Activated T-cell treated with anti-CD3 and anti-CD28 coated beads for 1 hour (primary cell): ENCODE measurements around the gene PTPRD.

ENCODE experiments used
- DNase-seq: peaks from one replicate; pipeline ENCODE4 v3.0.0-alpha.2; 2020; ENCODE audit warnings: low read depth

The PTPRD gene

DNA sequence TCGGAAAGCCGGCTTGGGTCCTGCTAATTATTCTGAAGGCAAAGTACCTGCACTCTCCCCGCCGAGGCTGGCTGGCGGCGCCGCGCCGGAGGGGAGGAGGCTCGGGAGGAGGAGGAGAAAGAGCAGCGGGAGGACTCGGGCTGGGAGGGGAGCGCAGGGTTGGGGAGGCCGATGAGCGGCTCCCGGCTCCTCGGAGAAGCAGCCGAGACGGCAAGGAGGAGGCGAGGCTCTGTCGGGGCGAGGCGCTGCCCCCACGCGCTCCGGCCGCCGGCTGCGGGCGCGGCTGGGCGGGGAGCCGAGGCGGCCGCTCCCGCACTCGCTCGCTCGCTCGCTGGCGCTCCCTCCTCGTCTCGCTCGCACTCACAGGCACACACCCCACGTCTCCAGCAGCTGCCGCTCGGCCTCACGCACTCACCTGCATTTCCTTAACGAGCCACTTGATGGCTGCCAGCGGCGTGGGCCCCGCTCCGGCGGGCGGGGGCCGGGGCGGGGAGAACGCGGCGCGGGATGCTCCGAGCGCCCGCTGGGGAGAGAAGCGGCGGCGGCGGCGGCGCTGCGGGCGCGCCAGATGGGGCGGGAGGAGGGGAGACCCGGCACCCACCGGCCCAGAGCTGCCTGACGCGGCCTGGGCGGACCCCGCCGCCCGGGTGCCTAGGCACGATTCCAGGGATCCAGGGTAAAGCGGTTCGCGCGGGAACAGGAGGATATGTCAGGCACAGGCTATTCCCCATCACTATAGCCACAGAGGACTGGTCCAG, at the start of gene PTPRD:
Gene PTPRD, minus strand, starts transcription at position 362 of the 758 bp plus-strand sequence.
- DNase-seq, result no peak

DNA sequence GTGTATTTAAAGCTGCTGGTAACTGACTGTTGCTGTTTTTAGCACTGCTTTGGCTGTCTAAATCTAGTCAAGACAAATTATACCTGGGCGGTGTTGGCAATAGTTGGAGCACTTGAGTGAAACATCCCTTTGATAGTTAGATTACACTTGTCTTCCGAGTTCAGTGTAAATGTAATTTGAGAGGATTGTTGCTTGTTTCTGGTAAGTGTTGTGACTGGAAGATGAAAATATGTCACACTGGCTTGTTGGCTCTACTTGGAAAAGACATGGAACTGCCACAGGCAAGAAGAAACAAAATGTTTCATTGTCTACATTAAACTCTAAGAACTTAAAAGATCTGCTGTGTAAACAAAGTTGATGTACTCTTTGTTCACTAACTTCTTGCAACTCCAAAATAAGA, 49.2 kb upstream of the PTPRD start:
- no peak for DNase-seq

DNA sequence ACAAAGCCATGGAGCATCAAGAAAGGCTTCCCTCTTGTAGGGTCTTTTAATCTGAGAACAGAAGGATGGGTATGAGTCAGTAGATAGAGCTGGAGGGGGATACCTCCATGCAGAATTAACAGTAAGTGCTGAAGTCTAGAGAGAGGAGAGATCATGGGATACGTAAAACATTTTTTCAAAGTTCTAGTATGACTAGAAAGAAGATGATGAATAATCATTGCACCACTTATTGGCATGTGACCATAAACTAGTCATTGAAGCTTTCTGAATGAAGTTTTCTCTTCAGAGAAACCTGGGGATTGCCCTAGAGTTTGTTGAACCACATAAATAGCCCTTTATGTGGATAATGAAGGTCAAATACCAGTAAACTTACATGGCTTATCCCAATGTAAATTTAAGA, 48.6 kb upstream of the PTPRD start:
- DNase-seq, result no peak

DNA sequence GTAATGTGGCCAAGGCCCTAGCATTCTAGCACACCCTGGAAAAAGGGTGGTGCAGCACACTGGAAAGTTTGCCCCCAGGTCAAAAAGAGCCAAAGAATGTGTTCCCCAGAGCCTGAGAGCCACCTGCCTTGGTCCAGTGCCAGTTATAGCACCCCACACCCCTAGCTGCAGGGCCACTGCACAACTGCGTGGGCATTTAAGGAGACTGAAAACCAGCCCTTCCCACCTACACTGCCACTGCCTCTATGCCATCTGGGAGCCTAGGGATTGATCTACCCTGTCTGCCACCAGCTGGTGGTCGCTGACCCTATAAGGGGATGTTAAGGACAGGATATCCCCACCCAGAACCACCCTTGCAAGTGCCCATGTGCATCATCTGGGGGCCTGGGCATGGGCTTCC, 38.2 kb upstream of the PTPRD start:
- DNase-seq, result no peak

DNA sequence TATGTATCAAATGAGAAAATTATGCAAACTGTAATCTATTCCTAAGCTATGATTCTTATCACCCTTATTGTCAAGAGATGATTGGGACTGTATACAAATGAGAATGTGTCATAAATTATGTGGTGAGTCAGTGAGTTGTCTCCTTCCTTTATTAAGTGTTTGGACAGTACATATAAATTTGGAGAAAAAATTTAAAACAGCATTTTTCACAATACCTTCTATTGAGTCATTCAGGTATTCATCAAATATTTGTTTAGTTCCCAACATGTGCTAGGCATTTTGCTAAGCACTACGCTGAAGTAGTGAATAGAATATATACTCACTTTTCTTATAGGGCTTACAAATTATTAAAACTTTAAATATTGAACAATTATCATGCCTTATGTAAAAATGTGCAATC, 36.3 kb upstream of the PTPRD start:
- no peak for DNase-seq

DNA sequence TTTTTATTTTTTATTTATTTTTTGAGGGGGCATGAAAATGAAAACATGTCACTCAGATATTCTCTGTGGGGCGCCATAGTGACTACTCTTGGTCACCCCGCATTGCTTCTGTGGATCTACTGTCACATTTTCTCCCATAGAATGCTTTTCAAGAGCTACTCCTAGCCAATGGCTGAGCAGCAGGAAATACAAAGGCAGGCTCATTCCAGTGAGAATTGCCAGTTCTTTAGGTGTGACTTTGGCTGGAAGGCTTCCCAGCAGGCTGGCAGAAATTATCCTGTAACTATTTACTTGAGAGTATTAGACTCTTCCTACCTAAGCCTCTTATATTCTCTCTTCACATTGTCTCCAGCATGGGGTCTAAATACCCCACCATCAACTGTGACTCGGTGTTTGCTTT, 21.0 kb upstream of the PTPRD start:
- DNase-seq, result no peak

DNA sequence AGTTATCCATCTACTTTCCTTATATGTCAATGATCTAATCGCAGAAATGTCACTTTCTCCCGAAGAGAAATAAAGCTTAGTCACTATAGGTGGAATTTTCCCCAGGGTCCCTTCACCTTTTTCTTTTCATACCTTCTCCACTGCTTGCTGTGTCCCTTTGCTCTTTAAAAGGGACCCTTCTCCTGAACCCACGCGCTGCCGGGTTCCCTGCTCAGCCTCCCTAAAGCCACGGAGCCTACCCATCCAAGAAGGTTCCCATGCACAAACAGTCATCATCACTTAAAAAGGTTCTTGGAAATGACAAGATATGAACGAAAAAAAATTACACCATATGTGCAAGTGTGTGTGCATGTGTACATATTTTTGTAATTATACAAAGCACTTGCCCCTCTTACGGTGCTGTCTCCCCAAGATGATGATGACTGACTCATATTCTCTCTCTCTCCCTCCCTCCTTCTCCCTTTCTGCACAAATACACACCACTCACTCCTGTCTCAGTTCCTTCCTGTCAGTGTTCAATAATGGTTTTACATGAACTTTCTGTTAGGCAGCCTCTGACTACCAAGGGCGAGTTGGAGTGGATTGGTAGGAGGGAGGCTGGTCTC, 1.5 kb upstream of the PTPRD start:
- DNase-seq, result no peak

DNA sequence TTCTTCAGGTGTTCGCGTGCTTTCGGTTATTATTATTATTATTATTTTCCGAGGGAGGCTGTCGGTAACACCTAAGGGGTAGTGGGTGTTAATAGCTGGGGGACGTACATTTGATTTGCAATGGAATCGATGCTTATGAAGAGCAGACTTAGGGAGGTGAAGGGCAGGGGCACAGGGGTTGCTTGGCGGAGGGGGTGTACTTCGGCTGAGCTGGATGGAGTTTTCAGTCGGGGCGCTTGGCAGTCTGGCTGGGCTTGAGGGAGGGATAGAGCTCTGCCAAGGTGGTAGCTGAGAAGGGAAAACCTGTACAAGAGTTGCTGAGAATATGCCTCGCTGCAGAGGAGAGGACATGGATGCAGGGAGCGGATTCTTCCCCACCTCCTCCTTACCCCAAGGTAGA, 617 bp upstream of the PTPRD start:
- no peak for DNase-seq

DNA sequence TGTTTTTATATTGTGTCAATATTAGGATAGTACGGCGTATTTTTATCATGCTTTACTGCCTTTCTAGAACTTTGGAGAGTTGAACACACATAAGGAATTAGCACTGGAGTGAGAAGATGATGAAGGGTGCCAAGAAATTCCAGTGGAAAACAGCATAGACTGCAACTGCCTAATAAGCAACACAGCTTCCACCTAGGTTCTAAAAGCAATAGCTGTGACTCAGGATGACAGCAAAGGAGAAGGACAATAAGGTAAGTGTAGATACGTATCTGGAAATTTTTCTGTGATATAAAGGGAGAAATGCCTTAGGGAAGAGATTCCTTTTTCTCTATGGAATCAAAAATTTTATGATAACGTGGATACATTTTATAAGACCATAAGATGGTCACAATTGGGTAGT, 7.4 kb downstream of the PTPRD start:
- DNase-seq, result no peak

DNA sequence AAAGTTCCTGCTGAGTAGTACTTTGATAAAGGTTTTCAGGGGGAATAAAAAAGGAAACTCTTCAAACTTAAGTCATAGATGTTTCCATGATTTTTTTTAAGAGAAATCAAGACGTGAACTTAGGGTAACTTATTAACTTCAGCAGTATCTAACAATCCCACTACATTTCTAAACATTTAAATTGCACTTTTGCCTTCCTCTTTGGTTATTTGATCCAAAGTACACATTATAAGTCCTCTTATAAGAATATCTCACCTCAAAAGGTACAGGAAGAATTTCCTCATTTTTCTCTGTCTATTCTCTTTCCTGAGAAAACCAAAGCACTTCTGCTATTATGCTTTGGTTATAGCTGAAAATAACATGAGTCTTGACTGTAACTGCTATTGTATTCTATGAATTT, 7.9 kb downstream of the PTPRD start:
- no peak for DNase-seq

DNA sequence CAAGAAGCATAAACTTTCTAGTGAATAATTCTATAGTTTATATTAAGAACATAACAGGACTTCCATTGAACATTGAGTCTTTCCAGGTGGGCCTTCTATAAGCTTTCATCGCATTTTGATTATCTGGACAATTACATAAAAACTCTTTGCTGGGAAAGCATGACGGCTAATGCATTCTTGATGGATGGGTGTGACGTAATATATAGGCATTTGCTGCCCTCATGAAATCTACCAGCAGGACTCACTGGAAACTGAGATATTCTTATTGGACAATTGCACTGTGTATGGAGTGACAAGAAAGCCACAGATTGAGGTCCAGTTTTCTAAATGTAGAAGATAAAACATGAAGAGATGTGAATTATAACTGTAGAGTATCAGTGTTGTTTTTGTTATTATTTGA, 15.0 kb downstream of the PTPRD start:
- DNase-seq, result no peak

DNA sequence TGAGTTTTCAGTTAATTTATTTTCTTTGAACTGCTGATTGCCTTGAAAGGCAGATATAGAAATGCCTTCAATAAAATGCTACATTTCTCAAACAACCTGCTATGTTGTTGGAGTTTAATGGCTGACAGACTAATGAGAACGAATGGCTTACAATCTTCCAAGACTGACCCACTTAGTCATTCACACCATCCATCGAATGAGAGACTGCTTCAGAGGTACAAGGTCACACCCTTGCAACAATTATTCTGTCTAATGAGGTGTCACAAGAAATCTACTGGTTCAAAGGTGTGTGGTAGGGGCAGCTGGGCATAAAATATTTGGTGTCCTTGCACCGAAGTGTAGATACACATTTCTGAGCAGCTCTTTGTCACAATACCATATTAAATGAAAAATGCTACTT, 18.3 kb downstream of the PTPRD start:
- no peak for DNase-seq

DNA sequence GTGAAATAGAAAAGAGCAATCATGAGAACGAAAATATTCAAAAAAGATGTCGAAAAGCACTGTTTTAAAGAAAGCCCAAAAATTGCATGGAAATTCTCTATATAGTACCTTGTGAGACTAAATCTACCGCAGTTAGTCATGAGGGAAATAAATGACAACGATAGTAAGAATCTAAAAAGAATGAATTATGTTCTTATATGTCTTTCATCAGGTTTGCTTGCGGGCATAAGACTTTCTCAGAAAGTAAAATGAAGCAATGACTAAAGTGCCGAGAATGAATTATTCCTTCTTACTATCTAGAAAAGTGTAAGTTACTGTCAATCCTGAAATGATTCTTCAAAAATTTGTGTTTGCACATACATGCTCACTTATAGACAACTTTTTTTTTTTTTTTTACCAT, 26.4 kb downstream of the PTPRD start:
- DNase-seq, result no peak

DNA sequence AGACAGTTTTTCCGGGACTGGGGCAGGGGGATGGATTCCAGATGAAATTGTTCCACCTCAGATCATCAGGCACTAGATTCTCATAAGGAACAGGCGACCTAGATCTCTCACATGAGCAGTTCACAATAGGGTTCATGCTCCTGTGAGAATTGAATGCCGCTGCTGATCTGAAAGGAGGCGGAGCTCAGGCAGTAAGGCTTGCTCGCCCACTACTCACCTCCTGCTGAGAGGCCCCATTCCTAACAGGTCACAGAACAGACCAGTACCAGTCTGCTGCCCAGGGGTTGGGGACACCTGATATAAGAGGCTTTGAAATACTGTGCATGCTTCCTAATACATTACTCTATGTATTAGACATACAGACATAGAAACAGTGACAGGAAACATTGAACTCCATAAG, 41.1 kb downstream of the PTPRD start:
- DNase-seq, result no peak

DNA sequence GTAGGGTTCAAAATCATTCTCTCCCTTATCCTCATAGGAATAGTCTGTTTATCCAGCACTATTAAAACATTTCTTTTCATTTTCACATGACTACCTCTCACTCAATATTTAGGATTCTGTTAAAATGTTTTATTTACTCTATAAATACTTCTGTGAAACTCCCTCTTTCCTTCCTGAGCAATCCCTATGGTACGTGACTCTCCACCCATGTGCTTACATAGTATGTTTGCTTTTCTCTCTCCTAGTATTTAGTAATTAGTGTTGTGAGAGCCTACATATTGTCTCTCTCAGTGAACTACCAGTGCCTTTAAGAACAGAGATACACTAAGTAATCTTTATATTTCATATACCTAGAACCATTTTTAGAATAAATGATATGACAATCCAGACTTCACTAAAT, 46.0 kb downstream of the PTPRD start:
- no peak for DNase-seq

DNA sequence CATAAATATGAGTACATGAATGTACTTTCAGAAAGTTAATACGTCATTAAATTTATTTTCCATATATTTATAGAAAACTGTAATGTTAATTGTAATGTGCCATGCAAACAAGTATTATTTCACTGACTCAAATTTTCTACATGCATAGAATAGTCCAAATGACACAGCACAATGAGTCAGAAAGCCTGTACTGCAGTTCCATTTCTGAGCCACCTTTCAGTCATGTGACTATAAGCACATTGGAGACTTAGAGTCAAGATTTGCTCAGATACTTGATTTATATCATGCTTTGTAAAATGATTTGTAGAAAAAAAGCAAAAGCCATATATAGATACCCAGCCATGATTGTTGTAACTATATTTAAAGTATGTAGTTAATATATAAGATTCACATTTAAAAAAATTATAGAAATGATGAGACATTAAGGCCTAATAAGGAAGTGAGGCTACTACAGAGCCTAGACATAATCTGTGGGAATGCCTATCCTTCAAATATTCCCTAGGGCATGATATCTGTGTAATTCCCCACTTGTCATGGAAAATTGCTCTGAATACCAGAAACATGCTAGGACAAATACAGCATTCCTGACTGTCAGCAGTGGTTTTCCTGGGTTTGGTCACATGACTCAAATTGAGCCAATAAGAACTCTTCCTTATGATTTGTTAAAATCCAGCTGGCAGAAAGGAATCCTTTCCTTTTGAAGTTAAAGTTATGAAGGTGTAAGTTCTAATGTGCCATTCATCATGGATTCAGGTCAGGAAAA, 50.0 kb downstream of the PTPRD start:
- no peak for DNase-seq

DNA sequence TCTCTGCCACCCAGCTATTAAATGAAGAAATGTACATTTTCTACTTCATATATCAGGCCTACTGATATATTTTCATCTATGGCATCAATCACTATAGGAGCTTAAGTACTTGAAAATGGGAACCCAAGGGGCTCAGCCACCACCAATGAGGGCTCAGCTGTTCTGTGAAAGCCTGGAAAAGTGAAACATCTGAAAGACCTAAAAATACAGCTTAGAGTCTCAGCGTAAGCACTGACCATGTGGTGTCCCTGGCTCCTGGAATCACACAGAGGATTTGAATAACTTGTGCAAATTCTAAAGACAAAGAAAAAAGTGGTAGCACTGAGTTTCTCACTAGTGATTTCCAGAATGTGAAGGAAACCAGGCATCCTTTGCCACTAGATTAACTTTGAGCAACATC, 64.5 kb downstream of the PTPRD start:
- DNase-seq, result no peak

DNA sequence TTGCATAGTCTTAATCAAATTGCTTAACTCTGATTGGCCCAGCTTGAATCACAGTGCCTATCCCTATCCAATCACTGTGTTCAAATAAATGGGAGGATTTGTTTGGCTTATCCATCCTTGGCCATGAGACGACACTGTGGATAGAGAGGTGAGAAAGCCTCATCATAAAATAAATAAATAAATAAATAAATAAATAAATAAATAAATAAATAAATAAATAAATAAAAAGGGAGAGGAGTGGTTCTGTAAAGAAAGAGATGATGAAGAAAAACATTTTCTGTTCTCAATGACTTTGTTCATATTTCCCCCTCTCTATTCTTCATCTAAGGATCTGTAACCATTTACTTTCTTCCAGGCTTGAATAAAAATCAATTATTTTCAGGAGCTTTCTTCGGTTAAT, 74.7 kb downstream of the PTPRD start:
- DNase-seq, result no peak

DNA sequence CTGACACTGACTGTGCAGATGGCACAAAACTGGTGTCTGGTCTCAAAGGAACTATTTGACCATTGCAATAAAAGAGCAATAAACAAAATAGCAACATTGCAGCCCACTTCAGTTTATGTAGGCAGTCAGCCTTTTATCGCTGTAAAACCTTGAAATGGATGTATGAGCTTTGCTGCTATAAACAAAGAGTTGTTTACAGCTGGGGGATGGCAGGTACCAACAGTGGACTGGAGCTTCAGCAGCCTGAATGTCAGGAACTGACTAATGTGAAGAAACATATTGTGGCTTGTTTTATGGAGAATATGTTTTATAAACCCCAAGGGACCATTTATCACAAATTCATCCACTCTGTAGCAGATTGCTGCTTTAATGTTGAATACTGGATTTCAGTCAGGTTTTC, 78.0 kb downstream of the PTPRD start:
- no peak for DNase-seq

DNA sequence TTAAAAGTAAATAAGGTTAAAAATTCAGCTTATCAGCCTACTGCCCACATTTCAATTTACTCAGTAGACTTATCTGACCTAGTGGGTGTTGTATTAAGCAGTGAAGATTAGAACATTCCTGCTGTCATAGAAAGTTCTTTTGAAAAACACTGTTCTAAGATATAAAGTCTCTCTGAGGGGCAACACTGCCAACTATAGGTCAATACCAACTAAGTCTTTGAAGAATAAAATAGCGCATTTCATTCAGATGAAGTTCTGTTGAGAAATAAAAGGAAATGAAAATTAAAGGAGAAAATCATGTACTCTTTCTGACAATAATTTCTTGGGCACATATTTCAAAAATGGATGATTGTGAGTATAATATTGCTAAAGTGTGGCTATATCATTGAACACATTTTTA, 86.8 kb downstream of the PTPRD start:
- no peak for DNase-seq

DNA sequence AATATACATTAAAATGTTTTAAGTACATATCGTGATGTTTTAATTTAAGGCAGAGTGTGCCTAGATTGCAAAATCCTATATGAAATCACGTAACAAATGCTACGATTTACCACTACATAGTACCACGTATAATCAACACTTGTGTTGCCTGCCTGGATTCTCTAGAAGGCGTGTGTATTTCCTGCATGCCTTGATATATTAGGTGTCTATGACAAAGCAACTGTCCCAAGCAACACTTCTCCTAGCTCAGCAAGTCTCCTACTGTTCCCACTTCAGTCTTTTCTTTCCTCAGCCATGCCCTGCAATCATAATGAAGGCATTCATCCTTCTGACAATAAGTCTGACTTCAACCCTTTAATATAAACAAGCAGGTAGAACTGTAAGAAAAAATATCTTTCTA, 89.6 kb downstream of the PTPRD start:
- DNase-seq, result no peak

DNA sequence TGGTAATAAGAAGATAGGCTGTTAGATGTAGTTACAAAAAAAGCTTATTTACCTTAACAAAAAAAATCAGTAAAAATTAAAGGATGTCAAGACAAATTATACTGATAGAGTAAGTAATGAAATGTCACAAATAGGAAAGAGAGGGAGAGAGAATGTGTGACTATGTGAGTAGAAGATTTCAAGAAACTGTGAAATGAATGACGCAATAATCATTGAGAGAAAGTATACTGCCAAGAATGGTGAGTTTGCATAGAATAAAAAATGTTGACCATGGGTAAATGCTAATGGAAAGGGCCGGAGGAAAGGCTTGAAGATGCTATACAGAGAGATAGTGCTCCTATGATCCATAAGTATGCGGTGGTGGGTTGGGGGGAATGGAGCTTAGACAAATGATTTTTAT, 100.7 kb downstream of the PTPRD start:
- no peak for DNase-seq

DNA sequence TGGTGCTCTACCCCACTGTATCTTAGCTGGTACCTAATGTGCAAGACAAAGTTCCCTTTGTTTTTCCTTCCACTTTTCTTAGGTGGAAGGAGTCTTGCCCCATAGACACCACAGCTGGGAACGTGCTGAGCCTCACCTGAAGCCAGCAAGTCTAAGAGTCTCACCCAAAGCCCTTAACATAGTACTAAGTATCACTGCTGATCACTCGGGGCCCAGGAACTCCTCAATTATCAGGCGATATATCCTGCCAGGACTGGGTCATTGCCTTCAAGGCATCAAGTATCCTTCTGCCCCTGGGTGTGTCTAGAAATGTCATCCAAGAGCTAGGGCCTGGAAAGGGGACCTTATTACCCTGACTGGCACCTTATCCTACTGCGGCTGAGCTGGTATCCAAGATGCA, 123.9 kb downstream of the PTPRD start:
- DNase-seq, result no peak

DNA sequence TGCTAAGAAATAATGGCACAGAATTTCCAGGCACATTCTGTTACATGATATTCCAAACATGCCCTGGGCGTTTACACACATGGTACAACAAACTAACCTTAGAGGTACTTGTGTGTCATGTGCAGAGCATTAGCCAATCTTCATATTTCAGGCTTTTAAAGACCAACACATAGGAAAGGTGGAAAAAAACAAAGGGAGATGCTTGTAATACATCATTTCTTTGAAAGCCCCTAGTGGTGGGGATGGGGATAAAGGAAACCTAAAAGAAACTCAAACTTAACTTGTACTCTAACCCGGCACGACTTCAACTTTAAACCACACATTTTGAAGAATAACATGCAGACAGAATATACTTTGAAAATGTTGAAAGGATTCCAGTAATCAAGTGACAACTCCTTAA, 133.6 kb downstream of the PTPRD start:
- DNase-seq, result no peak
